AML-193 (cell line): ENCODE data around the gene KCNK7.

ENCODE experiments used
- DNase-seq, 2 experiments: peaks; one replicate each; lab custom pipeline; 2025; lab: John Stamatoyannopoulos, UW

KCNK7 gene

GRCh38 chr11:65588199-65589054 is 7.2 kb downstream of the KCNK7 start:
- DNase-seq: peak; percentile 52 to 66

GRCh38 chr11:65586676-65587075 is 8.9 kb downstream of the KCNK7 start:
- no peak for DNase-seq

GRCh38 chr11:65586247-65586630 is 9.4 kb downstream of the KCNK7 start:
- DNase-seq: no peak

DNA sequence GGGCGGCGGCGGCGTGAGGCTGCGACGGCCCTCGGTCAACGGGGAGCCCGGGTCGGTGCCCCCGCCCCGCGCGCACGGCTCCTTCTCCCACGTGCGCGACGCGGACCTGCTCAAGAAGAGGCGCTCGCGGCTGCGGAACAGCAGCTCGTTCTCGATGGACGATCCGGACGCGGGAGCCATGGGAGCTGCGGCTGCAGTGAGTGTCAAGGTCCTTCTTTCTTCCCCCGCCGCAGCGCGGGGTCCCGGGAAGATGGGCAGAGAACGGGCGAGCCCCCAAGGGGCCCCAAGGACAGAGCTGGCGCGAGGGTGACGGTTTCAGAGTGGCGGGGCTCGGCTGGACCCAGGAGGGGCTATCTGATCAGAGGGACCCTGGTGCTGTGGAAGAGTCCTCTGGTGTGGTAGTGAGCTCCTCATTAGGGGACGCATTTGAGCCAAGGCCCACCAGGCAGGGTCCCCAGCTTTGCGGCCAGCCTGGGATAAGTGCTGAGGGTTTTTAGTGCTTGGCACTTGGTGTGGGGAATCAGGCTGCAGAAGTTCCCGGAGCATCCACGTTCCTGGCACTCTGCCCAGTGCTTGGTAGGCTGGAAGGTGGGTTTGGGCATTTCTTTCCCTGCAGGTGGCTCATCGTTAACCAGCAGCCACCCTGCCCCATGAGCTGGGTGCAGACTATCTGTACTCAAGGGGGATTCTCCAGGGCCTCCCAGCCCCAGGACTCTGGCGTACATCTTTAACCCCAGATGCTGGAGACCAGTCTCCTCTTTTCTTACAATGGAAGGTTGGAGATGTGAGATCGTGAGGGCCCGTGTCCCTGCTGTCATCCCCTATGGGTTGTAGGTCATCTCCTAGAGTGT is 10.0 kb downstream of the KCNK7 start:
- DNase-seq: no peak

DNA sequence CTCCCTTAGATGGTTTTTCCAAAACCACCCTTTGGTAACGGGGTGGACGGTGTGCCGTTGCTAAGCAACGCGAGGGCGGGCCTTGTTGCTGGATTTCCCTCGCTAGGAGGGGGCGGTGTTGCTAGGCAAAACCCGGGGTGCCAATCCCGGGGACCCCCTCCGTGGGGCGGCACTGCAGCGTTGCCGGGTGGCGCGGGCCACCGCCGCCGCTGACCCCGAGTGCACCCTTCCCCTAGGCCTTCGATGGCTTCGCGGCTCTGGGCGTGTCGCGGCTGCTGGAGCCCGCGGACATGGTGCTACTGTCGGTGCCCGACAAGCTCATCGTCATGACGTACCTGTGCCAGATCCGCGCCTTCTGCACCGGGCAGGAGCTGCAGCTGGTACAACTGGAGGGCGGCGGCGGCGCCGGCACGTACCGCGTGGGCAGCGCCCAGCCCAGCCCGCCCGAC is 10.9 kb downstream of the KCNK7 start:
- DNase-seq: no peak

DNA sequence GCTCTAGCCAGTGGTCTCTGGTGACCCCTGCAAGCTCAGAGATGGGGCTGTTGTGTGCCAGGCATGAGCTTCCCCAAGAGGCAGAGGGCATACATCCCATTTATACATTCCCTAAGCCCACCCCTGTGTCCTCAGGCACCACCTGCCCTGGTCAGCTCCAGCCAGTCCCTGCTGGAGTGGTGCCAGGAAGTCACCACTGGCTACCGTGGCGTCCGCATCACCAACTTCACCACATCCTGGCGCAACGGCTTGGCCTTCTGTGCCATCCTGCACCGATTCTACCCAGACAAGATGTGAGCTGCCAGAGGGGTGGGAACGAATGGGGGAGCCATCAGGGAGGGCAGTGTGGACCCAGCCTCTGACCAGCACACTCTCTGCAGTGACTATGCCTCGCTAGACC is 11.5 kb downstream of the KCNK7 start:
- DNase-seq: no peak

DNA sequence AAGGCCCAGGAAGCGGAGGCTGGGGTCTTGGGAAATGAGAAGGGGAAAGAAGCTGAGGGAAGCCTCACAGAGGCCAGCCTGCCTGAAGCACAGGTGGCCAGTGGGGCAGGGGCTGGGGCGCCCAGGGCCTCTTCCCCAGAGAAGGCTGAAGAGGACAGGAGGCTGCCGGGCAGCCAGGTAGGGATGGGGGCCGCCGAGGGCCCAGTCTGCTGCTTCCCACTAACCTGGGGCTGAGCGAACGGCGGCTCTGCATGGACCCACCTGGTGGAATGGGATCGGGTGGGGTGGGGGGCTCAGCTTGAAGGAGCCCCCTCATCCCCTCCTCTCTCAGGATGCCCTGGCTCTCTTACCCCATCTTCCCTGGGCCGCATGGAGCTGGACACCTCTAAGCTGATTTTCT is 12.0 kb downstream of the KCNK7 start:
- no peak for DNase-seq

- no peak for DNase-seq
These were observed 13.7 kb downstream of the KCNK7 start for GRCh38 chr11:65581928-65582327.

DNA sequence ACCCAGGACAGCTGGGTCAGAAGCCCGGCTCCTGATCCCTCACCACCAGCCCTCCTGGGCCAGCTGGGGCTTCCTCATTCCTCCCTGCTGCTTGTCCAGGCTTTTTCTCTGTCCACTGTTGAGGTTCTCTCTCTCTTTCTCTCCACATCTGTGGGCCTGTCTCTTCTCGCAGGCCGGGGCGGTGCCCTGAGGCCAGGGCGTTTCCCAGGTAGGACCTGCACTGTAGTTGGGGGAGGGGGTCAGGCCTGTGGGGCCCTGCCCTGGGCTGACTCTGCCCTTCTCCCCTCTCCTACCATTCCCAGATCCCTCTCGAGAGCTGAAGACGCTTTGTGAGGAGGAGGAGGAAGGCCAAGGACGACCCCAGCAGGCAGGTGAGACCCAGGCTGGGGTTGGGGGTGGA is 14.8 kb downstream of the KCNK7 start:
- DNase-seq: no peak

DNA sequence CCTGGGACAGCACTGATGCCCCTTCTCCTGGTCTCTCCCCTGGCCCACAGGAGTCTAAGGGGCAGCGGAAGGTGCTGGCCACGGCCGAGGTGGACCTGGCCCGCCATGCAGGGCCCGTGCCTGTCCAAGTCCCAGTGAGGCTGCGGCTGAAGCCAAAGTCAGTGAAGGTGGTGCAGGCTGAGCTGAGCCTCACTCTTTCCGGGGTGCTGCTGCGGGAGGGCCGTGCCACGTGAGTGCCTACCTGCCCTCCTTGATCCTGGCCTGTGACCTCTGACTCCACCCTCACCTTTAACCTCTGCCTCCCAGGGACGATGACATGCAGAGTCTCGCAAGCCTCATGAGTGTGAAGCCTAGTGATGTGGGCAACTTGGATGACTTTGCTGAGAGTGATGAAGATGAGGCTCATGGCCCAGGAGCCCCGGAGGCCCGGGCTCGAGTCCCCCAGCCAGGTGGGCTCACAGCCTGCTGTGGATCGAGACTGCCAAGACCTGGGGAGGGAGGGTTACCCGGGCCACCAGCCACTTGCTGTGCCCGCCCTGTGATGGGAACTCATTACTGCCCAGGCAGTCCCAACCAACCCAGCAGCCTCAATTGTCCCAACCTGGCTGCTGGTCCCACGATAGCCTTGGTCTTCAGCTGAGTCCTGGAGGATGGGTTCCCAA is 15.4 kb downstream of the KCNK7 start:
- DNase-seq: no peak

DNA sequence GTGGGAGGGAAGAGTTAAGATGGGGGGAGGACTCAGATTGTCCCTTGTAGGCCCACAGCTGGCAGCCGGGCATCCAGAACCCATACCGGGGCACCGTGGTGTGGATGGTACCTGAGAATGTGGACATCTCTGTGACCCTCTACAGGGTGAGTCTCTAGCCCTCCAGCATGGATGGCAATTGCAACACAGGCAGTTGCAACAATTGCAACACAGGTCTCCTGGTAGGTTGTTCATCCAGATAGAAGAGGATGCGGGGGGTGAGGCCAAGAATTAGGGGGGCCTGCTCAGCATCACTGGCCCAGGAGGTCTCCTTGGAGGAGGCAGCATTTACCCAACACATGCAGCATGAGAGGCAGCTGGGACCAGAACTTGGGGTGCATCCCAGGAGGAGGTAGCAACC is 16.3 kb downstream of the KCNK7 start:
- peak in 1 of 2 experiments; percentile 14 for DNase-seq

GRCh38 chr11:65578667-65579066 is 16.9 kb downstream of the KCNK7 start:
- no peak for DNase-seq

DNA sequence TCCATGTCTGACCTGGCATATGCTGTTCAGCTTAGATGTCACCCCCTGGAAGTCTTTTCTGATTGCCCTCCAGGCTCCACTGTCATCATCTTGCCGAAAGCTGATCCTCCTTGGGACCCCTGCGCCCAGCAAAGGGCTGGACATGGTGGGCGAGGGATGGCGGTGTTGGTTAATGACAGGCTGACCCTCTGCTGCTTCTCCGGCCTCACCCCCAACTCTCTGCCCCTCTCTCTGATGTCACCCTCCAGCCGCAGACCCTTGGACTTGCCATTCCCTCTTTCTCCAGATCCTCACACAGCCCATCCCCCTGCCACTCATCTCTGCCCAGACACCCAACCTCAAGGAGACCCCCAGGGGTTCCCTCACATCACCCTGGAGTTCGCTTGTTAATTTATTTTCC is 17.5 kb downstream of the KCNK7 start:
- no peak for DNase-seq

GRCh38 chr11:65577756-65578109 is 17.9 kb downstream of the KCNK7 start:
- DNase-seq: no peak

DNA sequence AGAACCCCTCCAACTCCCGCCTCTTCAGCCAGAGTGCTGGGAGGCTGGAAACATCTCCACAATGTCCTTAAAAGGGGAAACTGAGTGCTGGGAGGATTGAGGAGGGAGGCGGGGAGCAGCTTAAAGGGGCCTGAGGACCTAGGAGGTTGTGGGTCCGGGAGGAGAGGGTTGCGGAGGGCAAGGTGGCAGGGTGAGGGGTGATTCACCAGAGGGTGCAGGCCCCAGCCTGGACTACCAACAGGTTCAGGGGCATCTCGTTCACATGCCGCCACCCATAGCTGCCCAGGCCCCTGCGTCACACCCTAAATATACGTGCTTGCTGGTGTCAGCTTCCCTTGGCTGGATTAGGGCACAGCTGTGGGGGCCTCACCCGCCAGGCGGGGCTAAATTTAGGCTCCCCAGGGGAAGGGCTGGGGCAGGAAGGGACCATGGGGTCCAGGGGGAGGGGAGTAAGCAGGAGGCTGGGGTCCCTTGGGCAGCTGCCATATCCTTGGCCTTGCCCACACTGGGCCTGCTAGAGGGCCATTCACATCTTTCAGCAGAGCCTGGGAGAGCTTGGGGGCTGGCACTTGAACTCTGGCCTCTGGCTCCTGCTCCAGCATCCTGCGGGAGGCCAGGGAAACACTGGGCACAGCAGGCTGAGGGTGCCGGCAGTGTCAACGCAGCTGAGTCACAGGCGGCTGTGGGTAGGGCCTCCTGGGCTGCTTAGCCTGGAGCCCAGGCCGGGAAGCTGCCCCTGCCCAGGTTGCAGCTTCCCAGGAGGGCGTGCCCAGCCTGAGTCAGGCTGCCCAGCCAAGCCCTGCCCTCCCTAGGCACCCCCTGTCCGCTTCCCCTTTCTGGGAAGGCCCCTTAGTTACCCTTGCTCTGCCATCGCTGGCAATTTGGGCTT is 18.5 kb downstream of the KCNK7 start:
- peak; percentile 62 to 64 for DNase-seq

GRCh38 chr11:65576232-65576866 is 19.3 kb downstream of the KCNK7 start:
- DNase-seq: no peak

DNA sequence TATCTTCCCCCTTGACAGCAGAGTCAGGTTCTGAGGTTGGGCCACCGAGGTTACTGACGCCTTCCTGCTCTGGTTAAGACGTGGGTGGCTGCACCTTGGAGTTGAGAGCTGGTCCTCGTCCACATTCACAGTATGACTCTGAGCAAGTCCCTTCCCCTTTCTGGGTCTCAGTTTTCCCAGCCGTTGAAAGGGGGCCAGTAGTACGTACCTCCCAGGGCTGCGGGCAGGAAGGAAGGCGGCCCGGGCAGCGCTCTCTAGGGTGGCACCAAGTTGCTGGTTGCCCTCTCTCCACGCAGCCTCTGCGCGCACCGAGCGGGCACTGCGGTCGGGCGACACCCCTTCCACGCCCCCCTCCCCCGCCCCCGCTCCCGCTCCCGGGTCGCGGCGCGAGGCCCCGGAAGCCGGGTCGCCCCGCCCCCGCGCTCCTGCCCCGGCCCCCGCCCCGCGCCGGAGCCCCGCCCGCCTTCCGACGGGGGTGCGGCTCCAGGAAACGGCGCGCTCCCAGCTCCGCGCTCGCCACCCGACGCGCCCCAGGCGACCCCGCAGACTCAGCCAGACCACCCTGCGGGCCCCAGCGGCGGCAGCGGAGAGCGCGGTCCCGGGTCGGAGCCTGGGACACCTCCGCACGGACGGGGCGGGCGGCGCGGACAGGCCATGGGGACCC is 19.9 kb downstream of the KCNK7 start, which contains the start of gene EHBP1L1:
EHBP1L1 (plus strand) TSS at position 486 of the 664 bp plus-strand sequence. CDS start 250 bp downstream, outside the sequence.
- DNase-seq: peak; percentile 46 to 63

- no peak for DNase-seq
These were observed 20.6 kb downstream of the KCNK7 start for GRCh38 chr11:65574811-65575567.

DNA sequence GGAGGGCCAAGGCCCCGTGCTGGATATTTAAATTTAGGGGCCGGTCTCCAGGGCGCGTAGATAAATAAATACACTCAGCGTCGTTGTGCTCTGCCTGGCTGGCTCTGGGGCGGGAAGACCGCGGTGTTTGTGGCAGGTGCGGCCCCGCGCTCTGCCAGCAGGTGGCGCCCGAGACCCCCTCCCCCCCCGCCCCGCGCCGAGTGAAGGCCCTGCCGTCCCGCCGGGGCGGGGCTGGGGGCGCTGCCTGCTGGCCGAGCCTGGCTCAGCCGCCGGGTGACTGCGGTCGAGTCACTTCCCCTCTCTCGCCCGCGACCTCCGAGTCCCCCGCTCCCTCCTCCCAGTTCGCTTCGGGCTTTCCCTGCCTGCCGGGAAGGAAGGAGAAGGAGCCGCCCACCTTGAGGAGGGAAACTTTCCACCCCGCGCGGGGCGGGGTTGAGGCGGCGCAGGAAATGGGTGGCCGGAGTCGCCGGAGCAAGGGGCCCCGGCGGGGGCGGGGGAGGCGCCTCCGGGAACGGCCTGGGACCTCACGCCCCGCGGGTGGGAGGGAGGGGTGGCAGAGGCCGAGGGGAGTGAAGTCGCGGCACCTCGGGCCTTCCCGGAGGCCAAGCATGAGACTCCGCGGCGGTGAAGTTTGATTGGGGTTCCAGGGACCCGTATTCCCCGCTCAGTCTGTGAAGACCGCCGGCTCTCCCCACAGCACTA is 21.3 kb downstream of the KCNK7 start:
- DNase-seq: peak; percentile 92 to 94
